ENCODE measurements around the gene GYS1.

The GYS1 gene

GRCh38 chr19:48963371-48964204 is 29.5 kb downstream of the GYS1 start (continued):
- peak; percentile 63; the same call in 1 of the 2 replicates for TF ChIP-seq ZSCAN18 (tag by site-specific recombination; IDR thresholded peaks at IDR 0.05)
- no peak for TF ChIP-seq SETDB1 (IDR thresholded peaks at IDR 0.05; ENCODE audit: insufficient read length, low read length)
- no peak for TF ChIP-seq ZNF571 (tag by site-specific recombination; IDR thresholded peaks at IDR 0.05)
- TF ChIP-seq ZNF169 (tag by site-specific recombination; IDR thresholded peaks at IDR 0.05): 0 out of 2 replicates have a peak, but pooled peaks have one; percentile 67
- no peak for TF ChIP-seq ZNF146 (tag by site-specific recombination; IDR thresholded peaks at IDR 0.05)
- no peak for TF ChIP-seq YY1 (tag by site-specific recombination; IDR thresholded peaks at IDR 0.05)
- 0 out of 2 replicates have a peak, but pooled peaks have one; percentile 29 for TF ChIP-seq ZNF580 (tag by site-specific recombination; IDR thresholded peaks at IDR 0.05)
- TF ChIP-seq ZBTB21 (tag by site-specific recombination; IDR thresholded peaks at IDR 0.05): peak; percentile 80
- peak; percentile 48; the same call in 1 of the 2 replicates for TF ChIP-seq ZNF785 (tag by site-specific recombination; IDR thresholded peaks at IDR 0.05)
- no peak for TF ChIP-seq ZNF416 (tag by site-specific recombination; IDR thresholded peaks at IDR 0.05)
- TF ChIP-seq ZNF354C (tag by site-specific recombination; IDR thresholded peaks at IDR 0.05; ENCODE audit: borderline replicate concordance, low read depth): no peak
- TF ChIP-seq ZBTB20 (tag by site-specific recombination; IDR thresholded peaks at IDR 0.05): peak; percentile 77
- peak; percentile 87 for TF ChIP-seq ZFP37 (tag by site-specific recombination; IDR thresholded peaks at IDR 0.05)
- TF ChIP-seq ZNF501 (tag by site-specific recombination; IDR thresholded peaks at IDR 0.05): peak; percentile 66; the same call in 1 of the 2 replicates
- TF ChIP-seq ZNF174 (tag by site-specific recombination; IDR thresholded peaks at IDR 0.05): no peak
- TF ChIP-seq ZNF155 (tag by site-specific recombination; IDR thresholded peaks at IDR 0.05): no peak
- no peak for TF ChIP-seq ZNF544 (tag by site-specific recombination; IDR thresholded peaks at IDR 0.05)
- TF ChIP-seq GLI4 (tag by site-specific recombination; IDR thresholded peaks at IDR 0.05): peak; percentile 49; the same call in 1 of the 2 replicates
- no peak for TF ChIP-seq ZNF221 (tag by site-specific recombination; IDR thresholded peaks at IDR 0.05; ENCODE audit: borderline replicate concordance)
- peak; percentile 64 for TF ChIP-seq WT1 (tag by site-specific recombination; IDR thresholded peaks at IDR 0.05)
- no peak for TF ChIP-seq ZNF777 (tag by site-specific recombination; IDR thresholded peaks at IDR 0.05; ENCODE audit: borderline replicate concordance)
- peak; percentile 55 for TF ChIP-seq ZBTB26 (tag by site-specific recombination; optimal IDR thresholded peaks at IDR 0.05)
- no peak for TF ChIP-seq ZNF837 (tag by site-specific recombination; IDR thresholded peaks at IDR 0.05)
- TF ChIP-seq ZEB2 (tag by site-specific recombination; IDR thresholded peaks at IDR 0.05): peak; percentile 94
- no peak for TF ChIP-seq ZNF280C (tag by site-specific recombination; IDR thresholded peaks at IDR 0.05)
- TF ChIP-seq ZNF121 (tag by site-specific recombination; IDR thresholded peaks at IDR 0.05): no peak
- peak; percentile 95 for TF ChIP-seq KLF16 (tag by site-specific recombination; IDR thresholded peaks at IDR 0.05)
- TF ChIP-seq BCL11B (tag by site-specific recombination; IDR thresholded peaks at IDR 0.05; ENCODE audit: low read depth): peak; percentile 85
- TF ChIP-seq SCRT1 (tag by site-specific recombination; IDR thresholded peaks at IDR 0.05; ENCODE audit: borderline replicate concordance): no peak
- peak; percentile 99 for TF ChIP-seq ZNF335 (tag by site-specific recombination; conservative IDR thresholded peaks at IDR 0.05)
- no peak for TF ChIP-seq GLI2 (tag by site-specific recombination; IDR thresholded peaks at IDR 0.05; ENCODE audit: borderline replicate concordance, low read depth)
- TF ChIP-seq PRDM6 (tag by site-specific recombination; IDR thresholded peaks at IDR 0.05): no peak
- peak; percentile 86 for TF ChIP-seq GLIS1 (tag by site-specific recombination; IDR thresholded peaks at IDR 0.05)
- no peak for TF ChIP-seq ZNF707 (tag by site-specific recombination; IDR thresholded peaks at IDR 0.05)
- TF ChIP-seq ZNF350 (tag by site-specific recombination; IDR thresholded peaks at IDR 0.05): no peak

All from HEK293 (cell line).